Peyer's patch (tissue), 4 donors: ENCODE measurements around the gene ABLIM2. TPM values are rescaled to one million over a fixed set of nuclear protein-coding genes. Genes with fewer than 3 reads are reported as not detected.

Source experiments
- DNase-seq, 3 donors: peaks; one replicate each; pipeline ENCODE4 v3.0.0-alpha.2; 2017 to 2019
- H3K27ac ChIP-seq, 4 donors: fragments of 200-600 bp; sonication (generic); one replicate each; pipeline ENCODE4 v1.5.1; 2016 to 2019
- H3K27me3 ChIP-seq, 2 donors: fragments of 200-600 bp; sonication (generic); one replicate each; pipeline ENCODE4 v1.5.1; 2019
- H3K36me3 ChIP-seq, 3 donors: fragments of 200-600 bp; sonication (generic); one replicate each; pipeline ENCODE4 v1.5.1; 2016 to 2019
- H3K4me1 ChIP-seq, 4 donors: fragments of 200-600 bp; sonication (generic); one replicate each; pipeline ENCODE4 v1.5.1; 2016 to 2019
- H3K4me3 ChIP-seq, 4 donors: fragments of 200-600 bp; sonication (generic); 1 replicate in 3 of 4; 2 replicates in 1 of 4; pipeline ENCODE4 v1.5.1; 2016 to 2019; ENCODE audit warnings: mild to moderate bottlenecking in 1 of 4
- H3K9me3 ChIP-seq, 4 donors: fragments of 200-600 bp; sonication (generic); one replicate each; pipeline ENCODE4 v1.5.1; 2016 to 2019; ENCODE audit warnings: mild to moderate bottlenecking in 1 of 4
- POLR2A ChIP-seq, 2 donors: fragments of 450-650 bp; IDR thresholded peaks; one replicate each; pipeline ENCODE4 v1.5.1; 2017; ENCODE audit warnings: antibody characterized with exemption in 2 of 2, mild to moderate bottlenecking in 2 of 2, moderate library complexity in 2 of 2
- total RNA-seq, 4 donors: library from RNA; depleted of rRNA; stranded (reverse); fragments of >200 nt; gene quantifications; one replicate each; pipeline ENCODE4 v1.1.0, GENCODE V29; 2016
- TF ChIP-seq, protein P1 (sequence below), 6 experiments: fragments of 450-650 bp in 4 of 6; fragments of 200-600 bp in 2 of 6; sonication (generic) in 1 of 6; IDR thresholded peaks; one replicate each; pipeline ENCODE4 v1.5.1; 2017 to 2019; ENCODE audit warnings: antibody characterized with exemption in 6 of 6, mild to moderate bottlenecking in 3 of 6, moderate library complexity in 1 of 6

Gene ABLIM2
- total RNA-seq, 4 donors from 2014 or later: 9.0 to 24.2 (median 11.7) TPM

DNA sequence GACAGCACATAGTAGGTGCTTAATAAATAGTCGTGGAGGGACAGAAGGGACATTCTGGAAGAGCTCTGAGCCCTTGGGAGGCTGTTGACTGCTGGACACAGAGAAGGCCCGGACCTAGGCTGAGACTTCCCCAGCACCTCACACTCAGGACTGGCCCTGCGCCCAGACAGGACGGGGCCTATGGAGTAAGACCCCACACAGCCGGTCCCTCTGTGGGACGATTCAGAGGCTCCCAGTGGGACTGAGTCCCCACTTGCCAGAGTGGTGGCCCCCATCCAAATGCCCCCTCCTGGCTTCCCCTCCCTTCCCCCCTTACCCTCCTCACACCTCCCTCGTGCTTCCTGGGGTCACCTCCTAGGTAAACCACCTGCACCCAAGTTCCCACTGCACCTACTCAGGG lies 8.9 kb downstream of the ABLIM2 start:
- TF ChIP-seq POLR2A (IDR thresholded peaks at IDR 0.05): no peak
- TF ChIP-seq, protein P1, sequence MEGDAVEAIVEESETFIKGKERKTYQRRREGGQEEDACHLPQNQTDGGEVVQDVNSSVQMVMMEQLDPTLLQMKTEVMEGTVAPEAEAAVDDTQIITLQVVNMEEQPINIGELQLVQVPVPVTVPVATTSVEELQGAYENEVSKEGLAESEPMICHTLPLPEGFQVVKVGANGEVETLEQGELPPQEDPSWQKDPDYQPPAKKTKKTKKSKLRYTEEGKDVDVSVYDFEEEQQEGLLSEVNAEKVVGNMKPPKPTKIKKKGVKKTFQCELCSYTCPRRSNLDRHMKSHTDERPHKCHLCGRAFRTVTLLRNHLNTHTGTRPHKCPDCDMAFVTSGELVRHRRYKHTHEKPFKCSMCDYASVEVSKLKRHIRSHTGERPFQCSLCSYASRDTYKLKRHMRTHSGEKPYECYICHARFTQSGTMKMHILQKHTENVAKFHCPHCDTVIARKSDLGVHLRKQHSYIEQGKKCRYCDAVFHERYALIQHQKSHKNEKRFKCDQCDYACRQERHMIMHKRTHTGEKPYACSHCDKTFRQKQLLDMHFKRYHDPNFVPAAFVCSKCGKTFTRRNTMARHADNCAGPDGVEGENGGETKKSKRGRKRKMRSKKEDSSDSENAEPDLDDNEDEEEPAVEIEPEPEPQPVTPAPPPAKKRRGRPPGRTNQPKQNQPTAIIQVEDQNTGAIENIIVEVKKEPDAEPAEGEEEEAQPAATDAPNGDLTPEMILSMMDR (IDR thresholded peaks at IDR 0.05): no peak
- Histone ChIP-seq H3K4me3 (no peak overlapping the region), H3K36me3 (no peaks in the 10 kb centered on the region), H3K27me3 (no peaks in the 10 kb centered on the region), H3K4me1 (no peaks in the 10 kb centered on the region), H3K9me3 (no peaks in the 10 kb centered on the region), H3K27ac (no peak overlapping the region)
- DNase-seq: no peak

DNA sequence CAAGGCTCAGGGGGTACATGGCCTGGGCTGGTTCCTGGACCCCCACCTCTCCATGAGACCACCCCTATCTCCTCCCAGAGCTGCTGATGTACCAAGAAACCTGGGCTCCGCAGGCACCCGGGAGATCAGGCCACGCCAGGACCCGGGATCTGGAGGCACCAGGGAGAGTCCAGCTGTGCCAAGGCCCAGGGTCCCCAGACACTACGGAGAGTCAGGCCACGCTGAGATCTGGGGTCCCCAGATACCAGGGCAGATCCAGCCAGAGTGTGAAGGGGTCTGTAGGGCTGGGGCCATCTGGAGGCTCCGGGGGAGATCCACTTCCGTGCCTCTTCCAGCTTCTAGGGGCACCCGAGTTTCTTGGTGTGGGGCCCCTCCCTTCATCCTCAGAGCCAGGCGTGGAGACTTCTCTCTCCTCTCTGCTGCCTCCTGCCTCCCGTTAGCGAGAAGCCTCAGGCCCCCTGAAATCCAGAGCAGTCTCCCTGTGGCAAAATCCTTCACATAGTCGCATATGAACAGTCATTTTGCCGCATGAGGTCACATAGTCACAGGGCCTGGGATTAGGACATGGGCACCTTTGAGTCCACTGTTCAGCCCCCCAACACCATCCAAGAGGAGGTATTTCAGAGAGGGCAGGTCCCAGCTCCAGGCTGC lies 9.7 kb downstream of the ABLIM2 start:
- Histone ChIP-seq H3K4me3 (no peak overlapping the region), H3K4me1 (no peaks in the 10 kb centered on the region), H3K27ac (no peak overlapping the region), H3K9me3 (no peaks in the 10 kb centered on the region), H3K36me3 (no peaks in the 10 kb centered on the region), H3K27me3 (no peaks in the 10 kb centered on the region)
- TF ChIP-seq, protein P1 (IDR thresholded peaks at IDR 0.05): no peak
- TF ChIP-seq POLR2A (IDR thresholded peaks at IDR 0.05): no peak
- no peak for DNase-seq

DNA sequence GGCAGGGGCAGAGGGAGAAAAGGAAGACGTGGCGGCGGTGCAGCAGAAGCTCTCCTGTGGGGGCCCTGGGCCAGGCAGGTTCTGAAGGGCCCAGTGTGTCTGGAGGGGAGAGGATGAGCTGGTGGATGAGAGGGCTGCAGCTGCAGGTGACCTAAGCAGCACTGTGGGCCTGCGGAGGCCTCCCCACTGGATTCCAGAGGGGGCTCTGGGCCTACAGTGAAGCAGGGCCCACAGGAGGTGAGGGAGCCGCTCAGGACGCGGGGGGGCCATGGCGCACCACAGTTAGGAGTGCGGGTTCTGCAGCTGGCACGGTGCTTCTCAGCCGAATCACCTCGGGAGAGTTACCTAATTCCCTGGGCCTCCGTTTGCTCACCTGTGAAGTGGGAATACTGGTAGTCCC lies 10.5 kb downstream of the ABLIM2 start:
- Histone ChIP-seq H3K36me3 (no peaks in the 10 kb centered on the region), H3K27ac (no peak overlapping the region), H3K27me3 (no peaks in the 10 kb centered on the region), H3K9me3 (no peaks in the 10 kb centered on the region), H3K4me3 (no peak overlapping the region), H3K4me1 (no peaks in the 10 kb centered on the region)
- no peak for DNase-seq
- TF ChIP-seq, protein P1 (IDR thresholded peaks at IDR 0.05): no peak
- no peak for TF ChIP-seq POLR2A (IDR thresholded peaks at IDR 0.05)

DNA sequence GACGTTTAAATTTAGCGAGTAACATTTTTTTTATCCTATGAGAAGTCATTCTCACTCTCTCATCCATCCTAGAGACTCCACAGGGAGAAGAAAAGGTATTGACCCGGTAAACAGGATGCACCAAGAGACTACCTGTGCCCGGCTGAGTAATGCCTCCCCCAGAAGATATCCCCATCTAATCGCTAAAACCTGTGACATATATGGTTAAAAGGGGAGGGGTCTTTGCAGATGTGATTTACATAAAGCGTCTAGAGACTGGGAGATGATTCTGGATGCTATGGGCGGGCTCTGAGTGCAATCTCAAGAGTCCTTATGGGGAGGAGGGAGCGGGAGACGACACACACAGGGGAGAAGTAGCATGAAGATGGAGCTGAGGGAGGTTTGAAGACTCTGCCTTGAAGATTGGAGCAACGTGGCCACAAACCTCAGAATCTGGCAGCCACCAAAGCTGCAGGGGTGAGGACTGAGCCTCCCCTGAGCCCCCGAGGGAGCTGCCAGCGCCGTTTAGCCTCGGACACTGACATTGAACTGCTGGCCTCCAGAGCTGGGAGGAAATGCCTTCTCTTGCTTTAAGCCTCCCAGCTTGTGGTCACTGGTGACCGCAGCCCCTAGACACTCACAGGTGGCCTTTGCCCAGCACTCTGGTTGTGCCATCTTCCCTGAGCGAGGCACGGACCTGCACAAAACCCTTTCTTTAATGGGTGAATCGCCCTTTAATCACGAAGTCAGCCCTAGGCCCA lies 11.2 kb downstream of the ABLIM2 start:
- DNase-seq: no peak
- H3K36me3 ChIP-seq: no peaks in the 10 kb centered on the region
- no peaks in the 10 kb centered on the region for H3K27me3 ChIP-seq
- H3K9me3 ChIP-seq: no peaks in the 10 kb centered on the region
- TF ChIP-seq, protein P1 (IDR thresholded peaks at IDR 0.05): no peak
- no peak for TF ChIP-seq POLR2A (IDR thresholded peaks at IDR 0.05)
- no peak overlapping the region for H3K27ac ChIP-seq
- H3K4me1 ChIP-seq: no peaks in the 10 kb centered on the region
- no peak overlapping the region for H3K4me3 ChIP-seq

DNA sequence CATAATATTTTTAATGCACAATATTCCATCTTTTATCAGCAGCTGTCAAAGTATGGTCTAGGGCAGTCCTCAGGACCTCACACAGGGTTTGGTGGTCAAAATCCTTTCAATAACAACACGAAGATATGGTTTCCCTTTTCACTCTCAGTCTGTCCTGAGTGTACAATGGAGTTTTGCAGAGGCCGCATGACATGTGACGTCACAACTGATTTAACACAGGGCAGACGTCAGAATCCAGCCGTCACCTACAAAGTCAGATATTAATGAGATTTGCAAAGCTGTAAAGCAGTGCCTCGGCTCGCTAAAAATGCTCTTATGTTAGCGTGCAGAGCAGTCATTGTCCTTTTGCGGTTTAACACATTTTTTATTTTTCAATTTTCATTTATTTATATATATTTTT lies 12.5 kb downstream of the ABLIM2 start:
- no peaks in the 10 kb centered on the region for H3K27me3 ChIP-seq
- no peak overlapping the region for H3K27ac ChIP-seq
- no peaks in the 10 kb centered on the region for H3K36me3 ChIP-seq
- no peak overlapping the region for H3K4me3 ChIP-seq
- TF ChIP-seq, protein P1 (IDR thresholded peaks at IDR 0.05): no peak
- no peak for TF ChIP-seq POLR2A (IDR thresholded peaks at IDR 0.05)
- no peaks in the 10 kb centered on the region for H3K4me1 ChIP-seq
- no peaks in the 10 kb centered on the region for H3K9me3 ChIP-seq
- no peak for DNase-seq
